Progenitor cell of endocrine pancreas (in vitro differentiated cells): ENCODE measurements around the gene GPR37L1. TPM values are rescaled to one million over a fixed set of nuclear protein-coding genes. Genes with fewer than 3 reads are reported as not detected.

Source experiments
- DNase-seq: peaks from one replicate; pipeline ENCODE4 v3.0.0; 2021; ENCODE audit warnings: low spot score; ENCODE audit not compliant: unreplicated experiment
- H3K27ac Mint-ChIP-seq: 2 replicates; pipeline ENCODE4 v1.8.0; 2021; ENCODE audit warnings: mild to moderate bottlenecking, moderate library complexity, mixed read lengths
- H3K27me3 Mint-ChIP-seq: 2 replicates; pipeline ENCODE4 v1.8.0; 2021; ENCODE audit warnings: mixed read lengths
- H3K36me3 Mint-ChIP-seq: 2 replicates; pipeline ENCODE4 v1.8.0; 2022; ENCODE audit warnings: mixed read lengths; ENCODE audit not compliant: insufficient read depth
- H3K4me1 Mint-ChIP-seq: 2 replicates; pipeline ENCODE4 v1.8.0; 2021; ENCODE audit warnings: low read depth, mixed read lengths
- H3K4me3 Mint-ChIP-seq: 2 replicates; pipeline ENCODE4 v1.8.0; 2021; ENCODE audit warnings: low read depth, mild to moderate bottlenecking, moderate library complexity, mixed read lengths
- H3K9me3 Mint-ChIP-seq: 2 replicates; pipeline ENCODE4 v1.8.0; 2021; ENCODE audit warnings: low read depth, mixed read lengths
- CTCF ChIP-seq: fragments of 200-600 bp; sonication (generic); IDR thresholded peaks from one replicate; pipeline ENCODE4 v1.5.0; 2021; ENCODE audit warnings: antibody characterized with exemption, mild to moderate bottlenecking; ENCODE audit not compliant: unreplicated experiment
- total RNA-seq: library from RNA; stranded (reverse); gene quantifications from 2 replicates; pipeline ENCODE4 v1.2.1, GENCODE V29; 2021

Gene GPR37L1
- total RNA-seq, 1 donor from 2014 or later: not detected

DNA sequence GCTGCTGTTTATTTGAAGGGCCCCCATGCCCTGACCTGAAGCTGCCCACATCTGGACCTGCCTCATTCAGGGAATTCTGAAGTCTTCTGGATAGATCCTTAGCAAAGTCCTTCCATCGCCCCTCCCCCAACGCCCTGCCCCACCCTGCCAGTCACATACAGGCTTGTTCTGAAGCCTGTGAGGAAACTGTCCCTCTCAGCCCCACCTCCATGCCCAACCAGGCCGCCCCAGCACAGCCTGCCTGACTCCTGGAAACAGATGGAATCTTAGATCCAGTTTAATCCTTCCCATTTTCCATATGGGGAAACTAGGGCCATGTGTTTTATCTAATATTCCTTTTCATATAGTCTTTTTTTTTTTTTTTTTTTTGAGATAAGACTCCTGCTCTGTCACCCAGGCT is 44.5 kb upstream of the GPR37L1 start:
- Mint-ChIP-seq H3K36me3 (no peaks in the 10 kb centered on the region), H3K27ac (no peak overlapping the region), H3K9me3 (no peaks in the 10 kb centered on the region), H3K27me3 (no peaks in the 10 kb centered on the region), H3K4me3 (no peak overlapping the region), H3K4me1 (peaks cover 27% of the 10 kb centered on the region)
- no peak for TF ChIP-seq CTCF
- DNase-seq: no peak

DNA sequence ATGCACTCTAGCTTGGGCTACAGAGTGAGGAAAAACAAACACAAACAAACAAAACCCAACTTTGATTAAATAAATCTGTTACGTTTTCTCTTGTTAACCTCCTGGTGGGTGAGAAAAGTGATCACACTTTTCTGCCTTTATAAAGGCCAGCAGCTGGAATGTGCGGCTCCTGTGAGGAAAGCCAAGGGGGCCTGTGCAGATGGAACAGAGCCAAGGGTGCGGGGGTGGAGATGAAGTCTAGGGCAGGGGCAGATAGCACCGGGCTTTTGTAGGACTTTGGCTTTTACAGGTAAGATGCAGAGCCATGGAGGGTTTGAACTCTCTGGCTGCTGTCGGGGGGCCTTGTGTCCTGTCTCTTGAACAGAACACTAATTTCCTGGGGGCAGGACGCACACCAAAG is 40.7 kb upstream of the GPR37L1 start:
- no peaks in the 10 kb centered on the region for H3K36me3 Mint-ChIP-seq
- H3K27me3 Mint-ChIP-seq: no peaks in the 10 kb centered on the region
- H3K9me3 Mint-ChIP-seq: no peaks in the 10 kb centered on the region
- peak overlapping the region; percentile 67 for H3K27ac Mint-ChIP-seq
- DNase-seq: no peak
- peaks cover 26% of the 10 kb centered on the region for H3K4me1 Mint-ChIP-seq
- no peak overlapping the region for H3K4me3 Mint-ChIP-seq
- no peak for TF ChIP-seq CTCF

DNA sequence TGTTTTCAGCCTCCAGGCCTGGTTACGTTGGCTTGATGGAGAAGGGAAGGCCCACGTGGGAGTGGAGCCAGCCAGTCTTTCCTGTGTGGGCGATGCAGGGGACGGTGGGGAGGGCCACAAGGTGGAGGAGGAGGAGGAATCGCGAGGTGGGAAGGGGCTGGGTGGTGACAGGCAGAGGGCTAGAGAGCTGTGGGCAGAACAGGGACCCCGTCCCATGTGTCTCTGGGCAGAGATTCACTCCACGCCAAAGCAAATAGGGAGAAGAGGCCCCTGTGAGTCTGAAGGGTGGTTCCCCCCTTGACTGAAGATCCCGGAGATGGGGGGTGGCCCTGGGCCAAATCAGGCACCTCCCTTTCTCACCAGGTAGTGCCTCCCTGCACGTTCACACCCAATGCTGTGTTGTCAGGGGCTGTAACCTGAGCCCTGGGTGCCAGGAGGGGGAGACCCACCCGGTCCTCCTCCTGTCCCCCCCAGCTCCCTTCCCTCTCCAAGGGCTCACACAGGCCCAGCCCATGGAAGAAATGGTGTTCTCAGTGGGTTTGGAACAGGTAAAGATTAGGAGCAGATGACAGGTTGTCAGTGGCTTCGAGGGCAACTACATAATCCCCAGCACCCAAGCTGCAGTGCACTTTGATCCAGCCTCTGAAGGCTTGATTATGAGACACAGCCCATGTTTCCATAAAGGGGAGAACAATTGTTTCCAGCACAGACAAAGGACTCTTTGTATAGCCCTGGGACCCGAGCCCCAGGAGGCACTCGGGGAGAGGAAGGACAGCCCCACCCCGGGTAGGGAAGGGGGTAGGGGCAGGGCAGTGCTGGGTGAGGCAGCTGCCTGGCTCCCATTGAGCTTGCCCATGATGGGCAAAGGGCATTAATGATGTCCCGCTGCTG is 37.7 kb upstream of the GPR37L1 start:
- no peaks in the 10 kb centered on the region for H3K36me3 Mint-ChIP-seq
- H3K4me1 Mint-ChIP-seq: peaks cover 34% of the 10 kb centered on the region
- DNase-seq: no peak
- no peaks in the 10 kb centered on the region for H3K27me3 Mint-ChIP-seq
- peak overlapping the region; percentile 27 for H3K4me3 Mint-ChIP-seq
- TF ChIP-seq CTCF: no peak
- H3K27ac Mint-ChIP-seq: peak overlapping the region; percentile 97
- no peaks in the 10 kb centered on the region for H3K9me3 Mint-ChIP-seq

DNA sequence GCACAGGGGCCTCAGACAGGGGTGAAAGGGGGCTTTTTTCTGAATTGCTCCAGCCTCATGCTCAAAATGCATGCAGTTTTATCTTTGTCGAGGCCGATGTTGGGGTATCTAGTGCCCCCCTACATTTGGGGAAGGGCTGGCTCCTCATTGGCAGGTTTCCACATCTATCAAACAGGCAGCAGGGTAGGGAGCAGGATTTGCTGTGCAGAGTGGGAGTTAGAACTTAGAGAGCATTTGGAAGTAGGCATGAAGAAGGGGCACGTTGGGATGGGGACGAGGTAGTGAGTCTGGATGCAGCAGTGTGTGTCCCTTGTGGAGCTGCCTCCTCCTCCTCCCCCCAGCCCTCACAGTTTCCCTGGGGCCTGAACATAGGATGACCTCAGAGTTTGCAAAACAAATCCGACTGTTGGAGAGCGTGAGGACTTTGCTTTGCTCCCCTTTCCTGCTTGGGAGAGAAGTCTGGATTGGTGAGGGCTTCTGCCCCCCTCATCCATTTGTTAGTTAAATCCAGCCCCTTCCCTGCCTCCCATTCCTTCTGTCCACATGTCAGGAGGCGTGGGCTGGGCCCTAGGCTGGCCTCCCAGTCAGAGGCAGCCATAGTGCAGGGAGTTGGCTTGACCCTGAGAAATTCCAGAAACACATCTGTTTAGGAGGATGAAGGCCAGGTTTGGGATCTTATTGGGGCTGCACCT is 36.9 kb upstream of the GPR37L1 start:
- DNase-seq: no peak
- Mint-ChIP-seq H3K27ac (peak overlapping the region; percentile 97), H3K4me3 (peak overlapping the region; percentile 5), H3K4me1 (peaks cover 35% of the 10 kb centered on the region), H3K9me3 (no peaks in the 10 kb centered on the region), H3K27me3 (no peaks in the 10 kb centered on the region), H3K36me3 (no peaks in the 10 kb centered on the region)
- TF ChIP-seq CTCF: no peak

- Mint-ChIP-seq H3K27ac (peak overlapping the region; percentile 97), H3K4me1 (peaks cover 36% of the 10 kb centered on the region), H3K27me3 (no peaks in the 10 kb centered on the region), H3K36me3 (no peaks in the 10 kb centered on the region), H3K4me3 (no peak overlapping the region), H3K9me3 (no peaks in the 10 kb centered on the region)
- no peak for TF ChIP-seq CTCF
- no peak for DNase-seq
These were observed 36.0 kb upstream of the GPR37L1 start for GRCh38 chr1:202086579-202087350.
